ENCODE results near the gene NCAM1. TPM values are rescaled to one million over a fixed set of nuclear protein-coding genes. Genes with fewer than 3 reads are reported as not detected.
"Not testable (repeated sequence)": the region's sequence is repeated elsewhere in the genome, so short reads cannot be mapped to it uniquely, and the experiment has no call there.

The NCAM1 gene
- total RNA-seq, 1 experiment from 2014 or later, result not detected

DNA sequence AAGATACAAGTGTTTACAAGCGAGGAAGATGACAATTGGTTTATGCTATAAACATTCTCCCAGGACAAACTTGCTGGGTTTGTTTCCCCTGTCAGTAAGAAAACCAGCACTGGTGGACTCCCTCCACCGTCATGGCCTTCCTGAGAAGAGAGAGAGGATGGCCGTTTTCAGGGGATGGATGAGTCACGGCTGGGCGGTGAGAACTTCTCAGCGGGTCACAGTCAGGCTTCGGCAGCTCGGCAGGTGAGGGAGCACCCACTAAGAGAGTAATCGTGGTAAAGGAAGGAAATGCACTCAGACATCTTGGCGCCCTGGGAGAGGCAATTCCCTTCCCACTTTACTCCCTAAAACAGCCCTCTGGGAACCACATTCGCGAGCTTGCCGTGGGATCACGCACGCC, 83.9 kb downstream of the NCAM1 start:
- Histone ChIP-seq H3K27me3 (ENCODE audit: low read length) (no peaks in the 10 kb centered on the region), H3F3A (ENCODE audit: low read length, unreplicated experiment) (no peaks in the 10 kb centered on the region), H3K36me3 (ENCODE audit: low read depth, low read length) (no peaks in the 10 kb centered on the region), H3K4me3 (ENCODE audit: low read length) (no peak overlapping the region), H3K4me1 (ENCODE audit: insufficient read depth, low read length) (no peaks in the 10 kb centered on the region), H3K4me2 (ENCODE audit: low read length) (no peak overlapping the region), H3K79me2 (ENCODE audit: low read length) (no peaks in the 10 kb centered on the region), H2AFZ (ENCODE audit: low read length) (no peak overlapping the region), H3K9me2 (replicated peaks; ENCODE audit: low read length) (no peaks in the 10 kb centered on the region), H3K27ac (ENCODE audit: low read length) (no peak overlapping the region), H4K20me1 (ENCODE audit: low read length) (no peaks in the 10 kb centered on the region), H3K9me3 (ENCODE audit: low read length) (no peaks in the 10 kb centered on the region), H3K9ac (ENCODE audit: low read length) (no peak overlapping the region)
- POLR2A ChIA-PET (ENCODE audit: unreplicated experiment), result no interaction called here
- CTCF ChIA-PET, result no interaction called here
- DNase-seq (no peak), ATAC-seq (no peak)
- BruUV-seq (replicated peaks), result no TSS peak
- TF ChIP-seq EZH2phosphoT487 (IDR thresholded peaks at IDR 0.05; ENCODE audit: borderline replicate concordance, low read length) (no peak), EZH2 (IDR thresholded peaks at IDR 0.05; ENCODE audit: low read length, unreplicated experiment) (no peak)
- TF ChIP-seq, protein P1, sequence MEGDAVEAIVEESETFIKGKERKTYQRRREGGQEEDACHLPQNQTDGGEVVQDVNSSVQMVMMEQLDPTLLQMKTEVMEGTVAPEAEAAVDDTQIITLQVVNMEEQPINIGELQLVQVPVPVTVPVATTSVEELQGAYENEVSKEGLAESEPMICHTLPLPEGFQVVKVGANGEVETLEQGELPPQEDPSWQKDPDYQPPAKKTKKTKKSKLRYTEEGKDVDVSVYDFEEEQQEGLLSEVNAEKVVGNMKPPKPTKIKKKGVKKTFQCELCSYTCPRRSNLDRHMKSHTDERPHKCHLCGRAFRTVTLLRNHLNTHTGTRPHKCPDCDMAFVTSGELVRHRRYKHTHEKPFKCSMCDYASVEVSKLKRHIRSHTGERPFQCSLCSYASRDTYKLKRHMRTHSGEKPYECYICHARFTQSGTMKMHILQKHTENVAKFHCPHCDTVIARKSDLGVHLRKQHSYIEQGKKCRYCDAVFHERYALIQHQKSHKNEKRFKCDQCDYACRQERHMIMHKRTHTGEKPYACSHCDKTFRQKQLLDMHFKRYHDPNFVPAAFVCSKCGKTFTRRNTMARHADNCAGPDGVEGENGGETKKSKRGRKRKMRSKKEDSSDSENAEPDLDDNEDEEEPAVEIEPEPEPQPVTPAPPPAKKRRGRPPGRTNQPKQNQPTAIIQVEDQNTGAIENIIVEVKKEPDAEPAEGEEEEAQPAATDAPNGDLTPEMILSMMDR (conservative IDR thresholded peaks at IDR 0.05; ENCODE audit: low read depth, low read length), result no peak
- intact Hi-C loops (cut with micrococcal nuclease), result no loop called here

DNA sequence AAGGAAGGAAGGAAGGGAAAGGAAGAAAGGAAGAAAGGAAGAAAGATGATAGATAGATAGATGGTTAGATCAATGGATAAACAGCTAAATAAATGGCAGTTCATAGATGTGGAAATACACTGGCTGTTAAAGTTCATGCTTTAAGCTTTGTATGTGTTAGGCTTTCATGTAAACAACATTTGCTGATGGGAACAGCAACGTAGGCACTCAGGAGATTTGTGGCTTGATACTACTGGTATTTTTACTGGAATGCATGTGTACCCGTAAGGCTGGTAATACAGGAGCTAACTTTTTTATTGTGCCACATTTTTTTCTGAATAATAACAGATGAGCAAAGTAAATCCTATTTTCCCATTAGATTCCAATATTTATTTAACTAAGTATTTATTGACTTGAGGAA, 85.6 kb downstream of the NCAM1 start:
- Histone ChIP-seq H3K9ac (ENCODE audit: low read length) (no peak overlapping the region), H3K36me3 (ENCODE audit: low read depth, low read length) (no peaks in the 10 kb centered on the region), H3K79me2 (ENCODE audit: low read length) (no peaks in the 10 kb centered on the region), H2AFZ (ENCODE audit: low read length) (no peak overlapping the region), H3K27me3 (ENCODE audit: low read length) (no peaks in the 10 kb centered on the region), H3K4me1 (ENCODE audit: insufficient read depth, low read length) (no peaks in the 10 kb centered on the region), H3K9me3 (ENCODE audit: low read length) (no peaks in the 10 kb centered on the region), H4K20me1 (ENCODE audit: low read length) (no peaks in the 10 kb centered on the region), H3F3A (ENCODE audit: low read length, unreplicated experiment) (no peaks in the 10 kb centered on the region), H3K9me2 (replicated peaks; ENCODE audit: low read length) (no peaks in the 10 kb centered on the region), H3K4me2 (ENCODE audit: low read length) (no peak overlapping the region), H3K4me3 (ENCODE audit: low read length) (no peak overlapping the region), H3K27ac (ENCODE audit: low read length) (no peak overlapping the region)
- ChIA-PET POLR2A (ENCODE audit: unreplicated experiment) (interaction anchor here (0.6 kb wide), 1 partner anchor 197 kb away, joined by 3 read pairs; no protein-coding TSS in a partner anchor), CTCF (no interaction called here)
- ATAC-seq (no peak), DNase-seq (no peak)
- BruUV-seq (replicated peaks), result no TSS peak
- intact Hi-C loops (cut with micrococcal nuclease), result no loop called here
- TF ChIP-seq, protein P1 (conservative IDR thresholded peaks at IDR 0.05; ENCODE audit: low read depth, low read length), result no peak
- TF ChIP-seq EZH2phosphoT487 (IDR thresholded peaks at IDR 0.05; ENCODE audit: borderline replicate concordance, low read length), result no peak
- no peak for TF ChIP-seq EZH2 (IDR thresholded peaks at IDR 0.05; ENCODE audit: low read length, unreplicated experiment)

DNA sequence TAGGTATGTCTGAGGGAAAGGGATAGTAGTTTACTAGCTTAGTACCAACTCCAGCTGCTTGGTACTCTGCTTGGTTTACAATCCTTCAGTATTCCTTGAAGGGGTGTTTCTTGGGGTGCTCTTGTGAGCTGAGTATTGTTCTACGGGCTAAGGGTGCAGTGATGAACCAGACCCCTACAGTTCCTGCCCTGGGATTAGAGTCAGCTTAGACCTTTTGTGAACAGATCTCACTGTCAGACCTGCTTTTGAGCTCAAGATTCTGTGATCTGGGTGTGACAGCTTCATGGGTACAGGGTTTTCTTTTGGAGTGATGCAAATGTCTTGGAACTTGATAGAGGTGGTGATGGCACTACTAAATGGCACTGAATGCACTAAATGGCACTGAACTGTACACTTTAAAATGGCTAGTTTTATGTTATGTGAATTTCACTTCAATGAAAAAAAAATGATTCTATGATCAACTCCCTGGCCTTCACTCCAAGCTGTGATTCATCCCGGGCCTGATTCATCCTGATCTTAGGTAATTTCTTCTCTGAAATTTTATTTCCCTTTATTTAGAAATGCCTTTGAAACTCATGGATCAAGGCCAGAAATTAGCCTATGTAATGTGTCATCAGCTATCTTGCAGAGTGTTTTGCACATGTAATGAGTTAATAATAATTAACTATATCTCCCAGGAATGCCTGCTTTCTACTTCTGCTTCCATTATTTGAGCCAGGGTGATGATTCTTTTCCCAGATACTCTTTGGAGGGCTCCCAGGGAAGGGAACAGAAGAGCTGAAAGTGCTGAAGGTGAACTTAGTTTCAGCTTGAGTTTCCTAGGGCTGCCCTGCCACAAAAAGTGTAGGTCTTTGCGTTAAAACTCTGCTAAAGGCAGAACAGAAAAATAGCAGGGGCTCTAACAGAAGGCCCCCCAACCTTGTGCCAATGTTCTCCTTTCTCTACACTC, 87.9 kb downstream of the NCAM1 start:
- H3K9ac ChIP-seq (ENCODE audit: low read length), result no peak overlapping the region
- no peak overlapping the region for H2AFZ ChIP-seq (ENCODE audit: low read length)
- H3K9me2 ChIP-seq (replicated peaks; ENCODE audit: low read length), result no peaks in the 10 kb centered on the region
- H3K27ac ChIP-seq (ENCODE audit: low read length), result no peak overlapping the region
- H3K4me2 ChIP-seq (ENCODE audit: low read length), result no peak overlapping the region
- intact Hi-C loops (cut with micrococcal nuclease), result no loop called here
- no peaks in the 10 kb centered on the region for H3F3A ChIP-seq (ENCODE audit: low read length, unreplicated experiment)
- BruUV-seq (replicated peaks), result no TSS peak
- H3K27me3 ChIP-seq (ENCODE audit: low read length), result no peaks in the 10 kb centered on the region
- no peak for ATAC-seq
- POLR2A ChIA-PET (ENCODE audit: unreplicated experiment), result no interaction called here
- TF ChIP-seq EZH2 (IDR thresholded peaks at IDR 0.05; ENCODE audit: low read length, unreplicated experiment), result no peak
- TF ChIP-seq EZH2phosphoT487 (IDR thresholded peaks at IDR 0.05; ENCODE audit: borderline replicate concordance, low read length), result no peak
- TF ChIP-seq, protein P1 (conservative IDR thresholded peaks at IDR 0.05; ENCODE audit: low read depth, low read length), result no peak
- peak; percentile 31 for DNase-seq
- no peak overlapping the region for H3K4me3 ChIP-seq (ENCODE audit: low read length)
- no peaks in the 10 kb centered on the region for H4K20me1 ChIP-seq (ENCODE audit: low read length)
- H3K79me2 ChIP-seq (ENCODE audit: low read length), result no peaks in the 10 kb centered on the region
- H3K4me1 ChIP-seq (ENCODE audit: insufficient read depth, low read length), result no peaks in the 10 kb centered on the region
- H3K36me3 ChIP-seq (ENCODE audit: low read depth, low read length), result no peaks in the 10 kb centered on the region
- no peaks in the 10 kb centered on the region for H3K9me3 ChIP-seq (ENCODE audit: low read length)
- CTCF ChIA-PET, result no interaction called here

DNA sequence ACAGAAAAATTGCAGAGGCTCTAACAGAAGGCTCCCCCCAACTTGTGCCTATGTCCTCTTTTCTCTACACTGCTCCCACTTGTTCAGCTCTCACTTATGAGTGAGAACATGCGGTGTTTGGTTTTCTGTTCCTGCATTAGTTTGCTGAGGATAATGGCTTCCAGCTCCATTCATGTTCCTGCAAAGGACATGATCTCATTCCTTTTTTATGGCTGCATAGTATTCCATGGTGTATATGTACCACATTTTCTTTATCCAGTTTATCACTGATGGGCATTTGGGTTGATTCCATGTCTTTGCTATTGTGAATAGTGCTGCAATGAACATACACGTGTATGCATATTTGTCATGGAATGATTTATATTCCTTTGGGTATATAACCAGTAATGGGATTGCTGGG, 91.8 kb downstream of the NCAM1 start:
- H3K9ac ChIP-seq (ENCODE audit: low read length); H3F3A ChIP-seq (ENCODE audit: low read length, unreplicated experiment); H3K36me3 ChIP-seq (ENCODE audit: low read depth, low read length); H4K20me1 ChIP-seq (ENCODE audit: low read length); DNase-seq; POLR2A ChIA-PET (ENCODE audit: unreplicated experiment); H3K4me3 ChIP-seq (ENCODE audit: low read length); H3K79me2 ChIP-seq (ENCODE audit: low read length); H3K27me3 ChIP-seq (ENCODE audit: low read length); H3K4me2 ChIP-seq (ENCODE audit: low read length); intact Hi-C loops (cut with micrococcal nuclease); H3K27ac ChIP-seq (ENCODE audit: low read length); H3K4me1 ChIP-seq (ENCODE audit: insufficient read depth, low read length); H3K9me3 ChIP-seq (ENCODE audit: low read length); BruUV-seq (replicated peaks); H3K9me2 ChIP-seq (replicated peaks; ENCODE audit: low read length); H2AFZ ChIP-seq (ENCODE audit: low read length); ATAC-seq: not testable (repeated sequence)
- CTCF ChIA-PET, result interaction anchor here (0.6 kb wide), 1 partner anchor 223 kb away, joined by 3 read pairs; no protein-coding TSS in a partner anchor

Measured in PC-3 (cell line).